ENCODE results near the gene ST6GALNAC5. TPM values are rescaled to one million over a fixed set of nuclear protein-coding genes. Genes with fewer than 3 reads are reported as not detected.

Gene ST6GALNAC5
- polyA plus RNA-seq, 1 donor: 3.0 TPM

DNA sequence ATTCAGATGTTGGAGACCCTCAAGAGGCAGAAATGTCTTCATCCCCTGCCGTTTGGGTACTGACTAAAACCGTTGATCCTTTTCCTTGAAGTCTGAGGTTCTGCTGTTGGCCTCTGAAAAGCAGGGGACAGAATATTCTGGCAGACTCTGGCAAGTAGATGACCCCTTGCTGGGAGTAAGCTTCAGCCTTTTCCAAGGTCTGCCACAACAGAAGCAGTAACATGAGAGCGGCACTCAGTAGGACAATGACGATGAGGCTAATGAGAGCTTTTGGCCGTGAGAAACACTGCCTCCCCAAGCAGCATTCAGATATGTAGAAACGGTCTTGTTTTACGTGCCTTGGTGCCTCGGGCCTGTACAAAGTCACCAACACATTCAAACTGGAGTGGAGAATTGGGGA is 143.7 kb downstream of the ST6GALNAC5 start:
- DNase-seq: no peak

GRCh38 chr1:77012066-77012465 is 144.8 kb downstream of the ST6GALNAC5 start:
- DNase-seq: no peak

GRCh38 chr1:77014073-77014788 is 147.0 kb downstream of the ST6GALNAC5 start:
- no peak for DNase-seq

DNA sequence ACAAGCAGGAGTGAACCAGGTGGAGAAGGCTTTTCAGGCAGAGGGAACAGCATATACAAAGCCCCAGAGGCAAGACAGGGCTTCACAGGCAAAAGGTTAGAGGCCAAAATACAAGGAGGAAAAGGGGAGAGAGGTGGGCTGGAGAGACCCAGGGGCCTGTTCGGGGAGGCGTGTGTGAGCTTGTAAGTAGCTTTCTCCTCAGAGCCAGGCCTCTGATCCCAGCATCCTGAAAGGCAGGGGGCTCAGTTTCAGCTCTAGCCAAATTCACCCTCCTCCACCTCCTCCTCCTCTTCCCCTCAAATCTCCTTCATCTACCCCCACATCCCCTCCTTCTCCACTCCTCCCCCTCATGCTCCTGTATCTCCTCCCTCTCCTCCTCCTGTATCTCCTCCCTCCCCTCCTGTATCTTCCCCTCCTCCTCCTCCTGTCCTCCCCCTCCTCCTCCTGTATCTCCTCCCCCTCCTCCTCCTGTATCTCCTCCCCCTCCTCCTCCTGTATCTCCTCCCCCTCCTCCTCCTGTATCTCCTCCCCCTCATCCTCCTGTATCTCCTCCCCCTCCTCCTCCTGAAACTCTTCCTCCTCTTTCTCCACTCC is 148.6 kb downstream of the ST6GALNAC5 start:
- no peak for DNase-seq

GRCh38 chr1:77016386-77016985 is 149.2 kb downstream of the ST6GALNAC5 start:
- DNase-seq: no peak

GRCh38 chr1:77018311-77018710 is 151.0 kb downstream of the ST6GALNAC5 start:
- no peak for DNase-seq

DNA sequence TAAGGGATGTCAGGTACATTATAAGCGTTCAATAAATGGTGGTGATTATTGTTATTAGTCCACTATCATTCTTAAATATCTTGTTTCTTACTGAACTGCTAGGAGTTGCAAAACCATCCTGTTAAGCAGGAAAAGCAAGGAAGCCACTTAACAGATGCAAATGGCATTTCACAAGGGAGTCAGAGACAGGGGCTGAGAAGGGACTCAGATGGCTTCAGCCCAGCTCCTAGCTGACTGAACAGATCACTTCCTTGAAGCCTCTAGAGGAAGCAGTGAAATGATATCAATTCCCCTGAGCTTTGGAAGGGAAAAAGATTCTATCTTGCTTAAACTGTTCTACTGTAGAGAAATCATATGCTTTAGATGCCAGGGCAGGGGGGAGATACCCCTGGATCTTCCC is 151.5 kb downstream of the ST6GALNAC5 start:
- DNase-seq: no peak

DNA sequence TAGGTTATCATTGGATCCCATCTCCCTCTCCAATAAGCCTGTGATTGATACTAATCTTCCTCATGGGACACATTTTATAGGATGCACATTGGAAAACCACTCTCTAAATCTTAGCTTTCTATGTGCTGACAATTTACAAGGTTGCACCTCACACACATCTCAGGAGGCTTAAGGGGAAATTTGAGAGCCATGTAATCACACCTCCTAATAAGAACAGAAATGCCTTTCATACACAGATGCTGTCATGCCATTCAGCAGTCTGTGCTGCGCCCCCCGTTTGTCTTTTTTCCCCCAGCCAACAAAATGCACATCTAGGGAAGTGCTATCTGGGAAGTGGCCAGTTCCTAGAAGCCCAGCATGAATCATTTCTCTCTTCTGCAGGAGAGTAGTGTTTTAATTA is 154.5 kb downstream of the ST6GALNAC5 start:
- no peak for DNase-seq

GRCh38 chr1:77024500-77024899 is 157.2 kb downstream of the ST6GALNAC5 start:
- no peak for DNase-seq

DNA sequence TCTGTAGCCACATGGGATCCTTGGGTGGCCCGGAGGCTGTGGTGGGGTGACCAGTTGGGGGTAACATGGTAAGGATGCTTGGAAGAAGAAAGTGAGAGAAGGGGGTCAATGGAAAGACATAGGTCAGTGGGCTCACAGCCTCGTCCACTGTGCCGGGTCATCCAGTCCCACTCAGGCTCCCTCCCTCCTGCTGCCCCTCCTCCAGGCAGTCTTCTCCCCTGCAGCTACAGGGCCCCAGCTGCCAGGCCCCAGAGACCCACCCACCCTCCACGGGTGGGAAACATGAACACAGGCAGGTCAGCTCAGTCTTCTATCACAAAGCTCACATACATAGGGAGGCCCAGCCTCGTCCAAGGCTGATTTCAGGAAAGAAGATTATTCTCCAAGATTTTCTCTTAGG is 158.3 kb downstream of the ST6GALNAC5 start:
- no peak for DNase-seq

DNA sequence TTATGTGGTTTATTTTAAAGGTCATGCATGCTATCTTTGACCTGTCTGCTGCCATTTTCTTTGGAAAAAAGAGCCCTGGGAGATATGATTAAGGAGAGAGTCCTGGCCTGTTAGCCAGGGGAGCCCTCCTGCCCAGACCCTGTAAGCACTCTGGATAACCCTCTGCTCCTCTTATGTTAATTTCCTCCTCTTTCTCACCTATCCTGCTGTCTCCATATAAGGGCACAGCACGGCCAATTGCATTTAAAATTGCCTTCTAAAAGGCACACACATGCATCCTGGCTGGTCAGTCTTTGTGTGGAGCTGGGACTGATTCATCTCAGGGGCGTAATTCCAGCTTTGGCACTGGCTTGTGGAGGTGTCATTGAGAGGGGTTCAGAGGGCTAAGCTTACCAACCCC is 158.9 kb downstream of the ST6GALNAC5 start:
- no peak for DNase-seq

- DNase-seq: no peak
Measured at GRCh38 chr1:77026640-77027039, 159.4 kb downstream of the ST6GALNAC5 start.

DNA sequence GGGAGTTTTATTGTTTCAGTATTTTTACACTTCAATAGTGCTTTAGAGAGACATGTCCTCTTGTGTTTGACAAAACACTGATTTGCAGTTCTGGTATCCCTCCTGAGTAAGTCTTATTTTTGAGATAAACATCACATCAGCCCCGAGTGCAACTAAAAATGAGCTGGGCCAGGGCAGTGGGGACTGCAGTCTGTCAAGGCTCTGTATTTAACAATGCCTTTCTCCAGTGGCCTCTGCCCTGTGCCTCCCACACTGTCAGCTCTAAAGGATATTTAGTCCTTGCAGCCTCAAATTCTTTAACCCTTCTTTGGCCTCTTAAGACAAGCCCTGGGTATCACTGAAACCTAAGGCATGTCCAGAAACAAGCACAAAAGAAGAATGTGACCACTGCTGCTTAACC is 160.6 kb downstream of the ST6GALNAC5 start:
- DNase-seq: no peak

GRCh38 chr1:77030401-77031105 is 163.3 kb downstream of the ST6GALNAC5 start:
- DNase-seq: no peak

DNA sequence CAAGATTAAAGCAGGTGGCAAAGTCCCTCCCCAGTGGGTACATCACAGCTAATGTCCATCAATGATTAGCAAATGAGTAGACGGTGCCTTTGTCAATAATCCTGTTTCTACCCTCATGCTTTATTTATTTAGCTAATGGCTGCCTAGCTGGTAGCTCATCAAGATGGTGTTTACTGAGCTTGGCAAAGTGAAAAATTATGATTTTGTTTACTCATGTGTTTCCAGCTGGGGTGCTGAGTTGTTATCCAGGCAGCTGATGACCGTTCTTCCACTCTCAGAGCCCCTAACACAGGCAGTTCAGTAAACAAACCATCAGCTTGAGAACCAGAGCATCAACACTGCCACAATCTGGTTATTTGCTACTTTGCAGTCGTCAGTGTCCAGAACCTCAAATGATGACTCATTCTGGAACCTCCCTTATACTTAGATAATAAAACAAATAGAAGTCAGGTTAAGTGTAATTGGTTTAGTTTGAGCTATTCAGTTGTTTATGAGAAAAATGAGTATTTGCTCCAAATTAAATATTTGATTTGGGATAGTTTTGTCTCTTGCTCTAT is 163.9 kb downstream of the ST6GALNAC5 start:
- no peak for DNase-seq

GRCh38 chr1:77036560-77036959 is 169.3 kb downstream of the ST6GALNAC5 start:
- peak; percentile 17 for DNase-seq

- no peak for DNase-seq
Measured at GRCh38 chr1:77037038-77037437, 169.8 kb downstream of the ST6GALNAC5 start.

GRCh38 chr1:77038000-77038399 is 170.7 kb downstream of the ST6GALNAC5 start:
- no peak for DNase-seq

DNA sequence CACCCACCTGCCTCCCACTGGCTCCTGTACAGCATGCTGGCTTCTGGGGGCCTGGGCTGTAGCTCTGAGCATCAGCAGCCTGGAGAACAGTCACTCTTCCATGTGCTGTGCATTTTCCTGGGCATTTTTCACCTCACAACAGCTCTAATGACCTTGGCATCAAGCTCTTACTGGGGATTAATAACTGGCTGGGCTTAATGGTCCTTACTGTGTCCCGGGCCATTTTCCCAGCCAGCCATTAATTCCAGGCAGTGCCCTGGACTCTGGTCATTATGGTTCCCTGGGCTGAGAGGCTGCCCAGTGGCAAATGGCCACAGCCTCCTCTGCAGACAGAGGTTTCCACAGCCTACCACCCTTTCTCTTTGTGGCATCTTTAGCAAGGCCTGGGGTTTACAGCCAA is 171.8 kb downstream of the ST6GALNAC5 start:
- DNase-seq: no peak

- DNase-seq: no peak
Measured at GRCh38 chr1:77039739-77040138, 172.5 kb downstream of the ST6GALNAC5 start.

DNA sequence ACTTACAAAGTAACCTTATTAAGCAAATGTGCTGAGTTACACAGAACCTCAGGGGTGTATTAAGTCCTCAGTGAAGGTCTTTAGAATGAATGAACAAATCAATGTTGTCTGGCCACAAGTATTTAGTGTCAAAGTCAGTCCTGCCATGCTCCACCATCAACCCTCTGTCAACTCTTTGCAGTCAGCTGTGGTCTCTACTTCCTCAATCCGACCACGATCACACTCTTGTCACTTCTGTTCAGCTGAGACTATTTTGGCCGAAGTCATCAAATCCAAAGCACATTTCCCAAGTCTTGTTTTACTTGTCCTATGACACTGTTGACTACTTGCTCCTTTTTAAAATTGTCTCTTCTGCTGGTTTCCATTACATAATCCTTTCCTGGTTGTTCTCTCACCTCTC is 173.5 kb downstream of the ST6GALNAC5 start:
- no peak for DNase-seq

DNA sequence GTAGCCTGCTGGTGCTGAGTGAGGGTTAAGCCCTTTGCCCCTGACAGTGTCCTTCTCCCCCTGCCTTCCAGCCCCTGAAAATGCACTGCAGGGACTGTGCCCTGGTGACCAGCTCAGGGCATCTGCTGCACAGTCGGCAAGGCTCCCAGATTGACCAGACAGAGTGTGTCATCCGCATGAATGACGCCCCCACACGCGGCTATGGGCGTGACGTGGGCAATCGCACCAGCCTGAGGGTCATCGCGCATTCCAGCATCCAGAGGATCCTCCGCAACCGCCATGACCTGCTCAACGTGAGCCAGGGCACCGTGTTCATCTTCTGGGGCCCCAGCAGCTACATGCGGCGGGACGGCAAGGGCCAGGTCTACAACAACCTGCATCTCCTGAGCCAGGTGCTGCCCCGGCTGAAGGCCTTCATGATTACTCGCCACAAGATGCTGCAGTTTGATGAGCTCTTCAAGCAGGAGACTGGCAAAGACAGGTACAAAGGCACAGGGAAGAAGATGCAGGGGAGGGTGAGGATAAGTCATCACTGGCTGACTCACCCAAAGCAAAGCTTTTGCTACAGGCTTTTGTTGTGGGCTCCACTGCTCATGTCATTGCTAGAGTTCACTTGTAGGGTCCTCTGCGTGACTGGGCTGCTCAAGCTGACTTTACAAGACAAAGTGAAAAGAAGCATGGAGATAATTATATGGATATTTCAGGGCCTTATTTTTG is 177.0 kb downstream of the ST6GALNAC5 start:
- DNase-seq: no peak

Data from left kidney (tissue), 2 donors.